Natural killer cell (primary cell): ENCODE measurements around the gene RETREG1. TPM values are rescaled to one million over a fixed set of nuclear protein-coding genes. Genes with fewer than 3 reads are reported as not detected.

Source experiments
- ATAC-seq, 3 donors: fragments of 150-1000 bp in 2 of 3; fragments of 200-7000 bp in 1 of 3; cut with Tn5 transposase; 1 replicate in 1 of 3; 2 replicates in 2 of 3; pipeline ENCODE4 v1.10.0; 2021; ENCODE audit warnings: mild to moderate bottlenecking in 2 of 3, moderate library complexity in 2 of 3
- DNase-seq, 2 donors: peaks; one replicate each; pipeline versions ENCODE4 v3.0.0 to v3.0.0-alpha.2; 2013 to 2021; ENCODE audit warnings: mixed read lengths in 1 of 2
- H3K27ac ChIP-seq: one replicate; pipeline ENCODE4 v1.5.1; 2013; ENCODE audit warnings: mild to moderate bottlenecking, low read length
- H3K27me3 ChIP-seq: one replicate; pipeline ENCODE4 v1.6.1; 2013; ENCODE audit warnings: low read length; ENCODE audit not compliant: control insufficient read depth, insufficient read depth
- H3K36me3 ChIP-seq: one replicate; pipeline ENCODE4 v1.6.1; 2013; ENCODE audit warnings: low read length; ENCODE audit not compliant: control insufficient read depth, insufficient read depth
- H3K4me1 ChIP-seq: one replicate; pipeline ENCODE4 v1.6.1; 2013; ENCODE audit warnings: low read length; ENCODE audit not compliant: control insufficient read depth, insufficient read depth
- H3K4me3 ChIP-seq: one replicate; pipeline ENCODE4 v1.5.1; 2013; ENCODE audit warnings: low read length
- H3K9me3 ChIP-seq: one replicate; pipeline ENCODE4 v1.6.1; 2013; ENCODE audit warnings: low read length; ENCODE audit not compliant: control insufficient read depth, insufficient read depth
- H3K27ac Mint-ChIP-seq, 2 donors: one replicate each; pipeline ENCODE4 v1.8.0; 2022; ENCODE audit warnings: mild to moderate bottlenecking in 2 of 2, mixed read lengths in 2 of 2, moderate library complexity in 1 of 2
- H3K27me3 Mint-ChIP-seq, 2 donors: one replicate each; pipeline ENCODE4 v1.8.0; 2022; ENCODE audit warnings: low read depth in 2 of 2, mixed read lengths in 2 of 2
- H3K36me3 Mint-ChIP-seq: one replicate; pipeline ENCODE4 v1.8.0; 2022; ENCODE audit warnings: mixed read lengths
- H3K4me1 Mint-ChIP-seq, 2 donors: one replicate each; pipeline ENCODE4 v1.8.0; 2022; ENCODE audit warnings: mixed read lengths in 2 of 2
- H3K4me3 Mint-ChIP-seq: one replicate; pipeline ENCODE4 v1.8.0; 2022; ENCODE audit warnings: mild to moderate bottlenecking, moderate library complexity, mixed read lengths
- H3K9me3 Mint-ChIP-seq, 2 donors: one replicate each; pipeline ENCODE4 v1.8.0; 2022; ENCODE audit warnings: mixed read lengths in 2 of 2
- CTCF ChIP-seq: fragments of 200-600 bp; IDR thresholded peaks from one replicate; pipeline ENCODE4 v1.8.0; 2022; ENCODE audit warnings: antibody characterized with exemption
- WGBS: methylation state at CpG from one replicate; pipeline ENCODE4 v1.1.7; 2013; ENCODE audit warnings: missing lambda C conversion rate; ENCODE audit not compliant: insufficient coverage; 5-methylcytosine and 5-hydroxymethylcytosine counted together
- intact Hi-C: fragments of 100-400 bp; cut with micrococcal nuclease; formaldehyde crosslinking; loops from one replicate; pipeline ENCODE4 v1.14.2; 2022
- total RNA-seq, 4 donors: library from RNA; stranded (reverse); fragments of 120-200 nt in 1 of 4; gene quantifications; one replicate each; pipeline versions ENCODE4 v1.2.3 to v1.2.4, GENCODE V29; 2013 to 2022

RETREG1 gene
- total RNA-seq, 3 donors from 2014 or later (not counting 1 experiment from before 2014, with no cell fraction given) = 2.1 to 4.5 (median 3.3) TPM

- no peak overlapping the region for H3K27ac ChIP-seq
- DNase-seq (no peak), ATAC-seq (no peak)
- Mint-ChIP-seq H3K4me3 (no peak overlapping the region), H3K27ac (no peak overlapping the region), H3K9me3 (no peaks in the 10 kb centered on the region), H3K36me3 (no peaks in the 10 kb centered on the region), H3K4me1 (peaks cover 0 to 6% of the 10 kb centered on the region in 2 donors), H3K27me3 (no peaks in the 10 kb centered on the region)
- no peaks in the 10 kb centered on the region for H3K9me3 ChIP-seq
- 88% methylated on average over 1 of the region's 2 CpGs for WGBS
- intact Hi-C loops = no loop called here
- H3K27me3 ChIP-seq = no peaks in the 10 kb centered on the region
- H3K36me3 ChIP-seq = no peaks in the 10 kb centered on the region
- H3K4me1 ChIP-seq = no peaks in the 10 kb centered on the region
- H3K4me3 ChIP-seq = no peak overlapping the region
- TF ChIP-seq CTCF = no peak
Measured at GRCh38 chr5:16518606-16519005, 98.2 kb downstream of the RETREG1 start.

- DNase-seq (no peak), ATAC-seq (no peak)
- WGBS = 99% methylated on average over 4 of the region's 4 CpGs
- Mint-ChIP-seq H3K4me1 (no peaks in the 10 kb centered on the region), H3K27ac (no peak overlapping the region), H3K4me3 (no peak overlapping the region), H3K36me3 (no peaks in the 10 kb centered on the region), H3K27me3 (no peaks in the 10 kb centered on the region), H3K9me3 (no peaks in the 10 kb centered on the region)
- Histone ChIP-seq H3K27me3 (no peaks in the 10 kb centered on the region), H3K27ac (no peak overlapping the region), H3K4me3 (no peak overlapping the region), H3K4me1 (no peaks in the 10 kb centered on the region), H3K36me3 (no peaks in the 10 kb centered on the region), H3K9me3 (no peaks in the 10 kb centered on the region)
- intact Hi-C loops = no loop called here
- TF ChIP-seq CTCF = no peak
Measured at GRCh38 chr5:16515532-16515931, 101.3 kb downstream of the RETREG1 start.

DNA sequence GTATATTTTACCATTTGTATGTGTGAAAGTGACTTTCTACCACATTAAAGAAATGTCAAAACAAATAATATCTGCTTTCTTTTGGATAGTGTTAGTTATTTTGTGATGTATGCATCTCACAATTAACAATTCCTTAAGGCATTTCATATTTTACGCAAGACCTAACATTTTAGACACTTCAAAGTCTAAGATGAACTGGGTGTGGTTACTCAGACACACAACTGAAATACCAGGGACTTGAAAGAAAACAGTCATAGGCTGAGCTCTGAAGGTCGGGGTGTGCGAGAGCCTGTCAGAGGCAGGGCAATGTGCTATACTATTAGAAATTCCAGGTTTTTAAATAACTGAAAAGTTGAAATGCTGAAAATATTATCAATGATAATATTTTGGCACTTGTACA is 106.7 kb downstream of the RETREG1 start:
- no peak for ATAC-seq

More for the DNA sequence above, 106.7 kb downstream of the RETREG1 start:
- H3K4me1 ChIP-seq = no peaks in the 10 kb centered on the region
- H3K4me3 Mint-ChIP-seq = no peak overlapping the region
- TF ChIP-seq CTCF = no peak
- H3K27me3 Mint-ChIP-seq = no peaks in the 10 kb centered on the region
- no peak overlapping the region for H3K27ac Mint-ChIP-seq
- no peaks in the 10 kb centered on the region for H3K27me3 ChIP-seq
- no peak overlapping the region for H3K4me3 ChIP-seq
- no peaks in the 10 kb centered on the region for H3K9me3 ChIP-seq
- no peak for DNase-seq
- intact Hi-C loops = no loop called here
- H3K36me3 Mint-ChIP-seq = no peaks in the 10 kb centered on the region
- WGBS = 74% methylated on average over 2 of the region's 3 CpGs
- no peaks in the 10 kb centered on the region for H3K4me1 Mint-ChIP-seq
- H3K27ac ChIP-seq = no peak overlapping the region
- H3K36me3 ChIP-seq = no peaks in the 10 kb centered on the region
- H3K9me3 Mint-ChIP-seq = no peaks in the 10 kb centered on the region
